Nucleus accumbens (tissue), 56 donors: ENCODE measurements around the gene RPRD2.

Experiments
- DNase-seq, 56 donors: peaks; one replicate each; lab custom pipeline; 2025; lab: John Stamatoyannopoulos, UW

RPRD2 gene

GRCh38 chr1:150511985-150512660, 148.2 kb downstream of the RPRD2 start:
- DNase-seq, result no peak

- DNase-seq, result no peak
These were observed 148.9 kb downstream of the RPRD2 start for GRCh38 chr1:150512846-150513245.

GRCh38 chr1:150513351-150513791, 149.4 kb downstream of the RPRD2 start:
- no peak for DNase-seq

- no peak for DNase-seq
These were observed 150.3 kb downstream of the RPRD2 start for GRCh38 chr1:150514260-150514659.

DNA sequence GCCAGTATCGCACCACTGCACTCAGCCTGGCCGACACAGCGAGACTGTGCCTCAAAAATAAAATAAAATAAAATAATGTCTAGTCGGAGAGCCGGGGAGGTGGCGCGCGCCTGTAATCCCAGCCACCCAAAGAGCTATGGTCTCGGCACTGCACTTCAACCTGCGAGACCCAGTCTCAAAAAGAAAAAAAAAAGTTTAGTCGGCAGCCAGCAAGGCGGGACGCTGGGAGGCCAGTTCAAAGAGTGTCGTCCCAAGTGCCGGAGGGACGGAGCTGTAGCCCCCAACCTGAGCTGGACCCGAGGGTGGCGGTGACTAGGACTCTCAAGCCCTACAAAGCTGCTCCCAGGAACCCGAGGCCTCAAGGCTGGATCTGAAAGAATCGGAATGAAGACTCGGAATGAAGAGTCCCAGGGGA, 151.0 kb downstream of the RPRD2 start:
- no peak for DNase-seq

DNA sequence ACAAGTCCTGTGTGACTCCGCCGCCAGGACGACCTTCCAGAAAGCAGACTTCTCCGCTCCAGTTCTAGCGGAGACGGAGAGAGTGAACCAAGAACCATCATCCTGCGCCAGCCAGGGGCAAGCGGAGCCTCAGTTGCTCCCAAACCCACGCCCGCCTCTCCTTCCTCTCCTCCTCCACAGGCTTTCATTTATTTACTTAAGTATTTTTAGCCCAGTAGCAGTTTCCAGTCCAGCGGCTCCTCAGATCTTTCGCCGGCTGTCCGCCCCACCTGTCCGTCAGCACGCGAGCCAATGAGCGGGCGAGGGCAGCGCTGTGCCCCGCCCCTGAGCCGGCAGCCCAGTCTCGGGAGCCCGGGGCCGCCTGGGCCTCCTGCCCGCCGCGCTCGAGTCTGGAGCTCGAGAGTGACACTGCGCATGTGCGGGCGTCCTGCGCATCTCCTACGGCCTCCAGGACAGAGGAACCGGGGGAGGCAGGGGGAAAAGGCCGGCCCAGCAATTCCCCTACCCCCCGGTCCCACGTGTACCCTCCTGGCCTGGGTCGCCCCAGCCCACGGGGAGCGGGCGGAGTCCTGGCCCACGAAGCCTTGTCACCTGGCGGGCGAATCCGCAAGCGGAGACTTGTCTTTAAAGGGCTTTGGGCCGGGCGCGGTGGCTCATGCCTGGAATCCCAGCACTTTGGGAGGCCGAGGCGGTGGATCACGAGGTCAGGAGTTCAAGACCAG, 151.5 kb downstream of the RPRD2 start, which contains the start of gene FALEC:
Gene FALEC, plus strand, starts transcription at position 425 of the 722 bp plus-strand sequence.
- peak; percentile 70 to 98 (median 94) for DNase-seq

DNA sequence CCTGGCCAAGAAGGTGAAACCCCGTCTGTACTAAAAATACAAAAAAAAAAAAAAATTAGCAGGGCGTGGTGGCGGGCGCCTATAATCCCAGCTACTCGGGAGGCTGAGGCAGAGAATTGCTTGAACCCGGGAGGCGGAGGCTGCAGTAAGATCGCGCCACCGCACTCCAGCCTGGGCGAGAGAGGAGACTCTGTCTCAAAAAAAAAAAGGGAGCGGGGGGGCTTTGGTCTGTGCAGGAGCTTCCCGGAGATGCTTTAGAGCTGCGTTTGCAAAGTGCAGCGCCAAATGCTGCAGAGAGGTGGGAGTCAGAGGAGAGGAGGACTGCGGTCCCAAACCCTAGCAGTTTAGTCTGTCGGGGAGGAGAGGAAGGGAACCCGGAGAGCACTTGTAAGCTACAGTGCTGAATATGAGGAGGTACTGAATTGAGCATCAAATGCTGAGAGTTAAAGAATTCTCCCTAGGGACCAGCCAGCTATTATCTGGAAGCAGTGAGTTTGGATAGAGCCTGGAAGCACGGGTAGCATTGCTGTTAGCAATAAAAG, 152.2 kb downstream of the RPRD2 start:
- DNase-seq, result peak in 24 of 56 donors; percentile 4 to 44 (median 26)

DNA sequence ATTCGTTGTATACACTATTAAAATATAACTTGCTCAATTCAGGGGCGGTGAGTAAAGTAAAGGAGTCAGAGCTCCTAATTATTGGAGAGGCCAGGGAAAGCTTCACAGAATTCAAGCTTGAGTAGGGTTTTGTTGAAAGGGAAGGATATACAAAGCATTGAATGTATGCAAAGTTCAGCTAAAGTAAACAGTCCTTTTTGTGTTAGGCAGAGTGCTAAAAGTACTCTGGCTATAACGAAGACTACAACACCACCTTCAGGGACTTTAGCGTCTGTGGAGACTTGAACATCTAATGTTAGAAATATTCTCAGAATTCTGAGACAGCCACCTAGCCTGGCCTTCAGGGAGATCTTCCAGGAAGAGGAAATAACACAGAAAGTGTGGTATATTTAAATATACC, 152.7 kb downstream of the RPRD2 start:
- DNase-seq, result no peak

DNA sequence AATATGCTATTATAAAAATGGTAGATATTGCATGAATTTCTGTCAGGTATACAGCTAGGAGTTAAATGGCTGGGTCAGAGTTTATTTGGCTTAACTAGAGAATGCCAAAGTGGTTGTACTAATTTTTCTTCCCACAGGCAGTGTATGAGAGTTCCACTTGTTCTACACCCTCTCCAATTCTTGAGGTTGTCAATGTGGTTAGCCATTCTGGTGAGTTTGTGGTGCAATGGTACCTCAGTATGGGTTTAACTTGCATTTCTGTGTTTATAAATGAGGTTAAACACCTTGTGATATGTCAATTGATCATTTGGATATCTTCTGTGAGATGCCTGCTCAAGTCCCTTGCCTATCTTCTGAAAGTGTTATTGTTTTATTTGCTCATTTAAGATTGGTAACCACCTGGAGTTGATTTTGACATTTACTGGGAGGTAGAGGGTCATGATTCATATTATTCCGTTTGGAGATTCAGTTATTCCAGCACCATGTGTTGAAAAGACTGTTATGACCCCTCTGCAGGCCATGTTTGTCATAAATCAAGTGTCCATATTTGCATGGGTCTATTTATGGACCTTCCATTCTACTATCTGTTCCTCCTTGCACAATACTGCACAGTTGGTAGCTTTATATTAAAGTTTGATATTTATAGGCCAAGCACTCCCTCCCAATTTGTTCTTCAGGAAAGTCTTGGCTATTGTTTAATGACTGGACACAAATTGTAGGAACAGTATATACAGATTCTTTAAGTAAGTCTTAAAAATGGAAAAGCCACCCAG, 157.4 kb downstream of the RPRD2 start:
- DNase-seq, result no peak

DNA sequence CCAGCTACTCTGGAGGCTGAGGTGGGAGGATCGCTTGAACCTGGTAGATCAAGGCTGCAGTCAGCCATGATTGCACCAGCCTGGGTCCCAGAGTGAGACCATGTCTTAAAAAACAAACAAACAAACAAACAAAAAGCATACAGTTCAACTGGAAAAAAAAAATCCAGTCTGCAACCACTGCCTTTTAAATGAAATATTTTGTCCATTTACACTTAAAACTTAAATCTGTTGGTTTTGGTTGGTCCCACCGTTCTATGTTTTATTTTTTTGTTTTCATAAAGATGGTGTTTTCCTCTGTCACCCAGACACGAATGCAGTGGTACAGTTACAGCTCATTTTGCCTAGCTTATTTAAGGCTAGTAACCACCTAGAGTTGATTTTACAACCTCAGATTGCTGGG, 161.4 kb downstream of the RPRD2 start:
- no peak for DNase-seq
